HCT116 (cell line): Measurements from ENCODE around the gene OGFOD2. TPM values are rescaled to one million over a fixed set of nuclear protein-coding genes. Genes with fewer than 3 reads are reported as not detected.

Experiments used
- ATAC-seq: fragments of 200-7000 bp; cut with Tn5 transposase; 2 replicates; pipeline ENCODE4 v1.9.1; 2020; ENCODE audit warnings: mild to moderate bottlenecking, moderate library complexity
- BruUV-seq: library from RNA; stranded (reverse); fragments of 400-500 nt; replicated peaks from 2 replicates; lab custom pipeline; 2021; lab: Mats Ljungman, UMichigan
- CTCF ChIA-PET: fragments of 300-600 bp; sonication (Branson Sonifier 250); formaldehyde crosslinking; loops from one replicate; lab custom pipeline; 2021; ENCODE audit warnings: antibody characterized with exemption; lab: Charles Lee
- POLR2A ChIA-PET: fragments of 300-600, 350-600 bp; sonication (Branson Sonifier 250); formaldehyde crosslinking; loops from one replicate; lab custom pipeline; 2021; ENCODE audit warnings: antibody characterized with exemption; lab: Charles Lee
- RAD21 ChIA-PET, 2 experiments: fragments of 300-600 bp; sonication (Branson Sonifier 250); formaldehyde crosslinking; loops; one replicate each; lab custom pipeline; 2023; ENCODE audit warnings: low total read pairs in 2 of 2; ENCODE audit not compliant: uncharacterized antibody in 2 of 2, unreplicated experiment in 2 of 2, low non-redundant PET in 1 of 2; lab: Charles Lee
- DNase-seq: peaks from one replicate; pipeline ENCODE4 v3.0.0-alpha.2; 2010; ENCODE audit warnings: low read depth, low spot score
- H2AFZ ChIP-seq: fragments of 200-600 bp; shearing (Covaris generic), sonication (generic); 2 replicates; pipeline ENCODE4 v1.6.1; 2017; ENCODE audit warnings: low read depth, mixed run types, mixed read lengths, antibody characterized with exemption, low read length; ENCODE audit not compliant: poor library complexity, severe bottlenecking
- H3K27ac ChIP-seq: 2 replicates; pipeline ENCODE4 v1.5.1; 2012; ENCODE audit warnings: low read depth, low read length
- H3K27me3 ChIP-seq: fragments of 200-600 bp; sonication (generic); 2 replicates; pipeline ENCODE4 v1.6.1; 2016; ENCODE audit warnings: mixed run types, low read length, mixed read lengths; ENCODE audit not compliant: insufficient read depth
- H3K36me3 ChIP-seq, 2 experiments: fragments of 200-500 bp in 1 of 2; fragments of 200-600 bp in 1 of 2; sonication (Bioruptor generic) in 1 of 2; sonication (generic) in 1 of 2; 2 replicates each; pipeline versions ENCODE4 v1.5.1 to v1.6.1; 2014 to 2016; ENCODE audit warnings: low read length in 2 of 2, inconsistent platforms in 1 of 2, mixed read lengths in 1 of 2, mixed run types in 1 of 2; ENCODE audit not compliant: insufficient read depth in 2 of 2, control insufficient read depth in 1 of 2
- H3K4me1 ChIP-seq, 2 experiments: fragments of 200-600 bp in 1 of 2; sonication (generic) in 1 of 2; 2 replicates each; pipeline versions ENCODE4 v1.5.1 to v1.6.1; 2012 to 2017; ENCODE audit warnings: low read length in 2 of 2, inconsistent platforms in 1 of 2, mild to moderate bottlenecking in 1 of 2, mixed read lengths in 1 of 2, mixed run types in 1 of 2, moderate library complexity in 1 of 2; ENCODE audit not compliant: insufficient read depth in 2 of 2, control insufficient read depth in 1 of 2
- H3K4me2 ChIP-seq: fragments of 200-600 bp; sonication (generic); 2 replicates; pipeline ENCODE4 v1.6.1; 2017; ENCODE audit warnings: mixed run types, low read length, mixed read lengths
- H3K4me3 ChIP-seq, 2 experiments: fragments of 200-600 bp in 1 of 2; sonication (generic) in 1 of 2; replicated peaks in 1 of 2; 2 replicates each; pipeline ENCODE4 v1.5.1; 2011 to 2016; ENCODE audit warnings: low read length in 2 of 2, control low read depth in 1 of 2, low read depth in 1 of 2, mild to moderate bottlenecking in 1 of 2, mixed read lengths in 1 of 2, mixed run types in 1 of 2
- H3K79me2 ChIP-seq: fragments of 200-600 bp; sonication (generic); 2 replicates; pipeline ENCODE4 v1.6.1; 2017; ENCODE audit warnings: mild to moderate bottlenecking, mixed run types, low read length, moderate library complexity, mixed read lengths; ENCODE audit not compliant: insufficient read depth
- H3K9ac ChIP-seq: fragments of 200-600 bp; sonication (generic); 2 replicates; pipeline ENCODE4 v1.6.1; 2016; ENCODE audit warnings: low read length, mixed read lengths
- H3K9me2 ChIP-seq: fragments of 200-600 bp; sonication (generic), shearing (Covaris generic); 2 replicates; pipeline ENCODE4 v1.6.1; 2017; ENCODE audit warnings: mixed run types, mild to moderate bottlenecking, moderate library complexity; ENCODE audit not compliant: insufficient read depth
- H3K9me3 ChIP-seq, 2 experiments: fragments of 200-500 bp in 1 of 2; fragments of 200-600 bp in 1 of 2; sonication (Bioruptor generic) in 1 of 2; sonication (generic) in 1 of 2; 2 replicates each; pipeline ENCODE4 v1.6.1; 2014 to 2017; ENCODE audit warnings: low read length in 2 of 2, mixed read lengths in 2 of 2, inconsistent platforms in 1 of 2, low read depth in 1 of 2, mild to moderate bottlenecking in 1 of 2, mixed run types in 1 of 2, moderate library complexity in 1 of 2; ENCODE audit not compliant: control insufficient read depth in 1 of 2, insufficient read depth in 1 of 2
- H4K20me1 ChIP-seq: fragments of 200-600 bp; sonication (generic), shearing (Covaris generic); 2 replicates; pipeline ENCODE4 v1.6.1; 2017; ENCODE audit warnings: mixed run types, mild to moderate bottlenecking, moderate library complexity; ENCODE audit not compliant: insufficient read depth
- CBX3 ChIP-seq: IDR thresholded peaks from 2 replicates; pipeline ENCODE4 v1.6.1; 2012; ENCODE audit warnings: low read depth
- CTCF ChIP-seq, 3 experiments: fragments of 200-600 bp in 1 of 3; sonication (generic) in 1 of 3; IDR thresholded peaks in 2 of 3; conservative IDR thresholded peaks in 1 of 3; 2 replicates each; pipeline ENCODE4 v1.5.1; 2012 to 2017; ENCODE audit warnings: low read depth in 2 of 3, low read length in 2 of 3, antibody characterized with exemption in 1 of 3, borderline replicate concordance in 1 of 3, control low read depth in 1 of 3, mild to moderate bottlenecking in 1 of 3, mixed read lengths in 1 of 3, mixed run types in 1 of 3, moderate library complexity in 1 of 3; ENCODE audit not compliant: insufficient read depth in 1 of 3
- ELF1 ChIP-seq: IDR thresholded peaks from 2 replicates; pipeline ENCODE4 v1.6.1; 2012; ENCODE audit warnings: low read depth, borderline replicate concordance
- JUND ChIP-seq: IDR thresholded peaks from 2 replicates; pipeline ENCODE4 v1.6.1; 2012
- POLR2A ChIP-seq: IDR thresholded peaks from 2 replicates; pipeline ENCODE4 v1.7.0; 2011; ENCODE audit warnings: borderline replicate concordance; ENCODE audit not compliant: insufficient read depth, insufficient read length; ENCODE audit errors: extremely low read depth
- RAD21 ChIP-seq: IDR thresholded peaks from 2 replicates; pipeline ENCODE4 v1.6.1; 2012; ENCODE audit warnings: low read depth, mild to moderate bottlenecking
- intact Hi-C: fragments of 100-400 bp; cut with micrococcal nuclease; formaldehyde crosslinking; loops from 2 replicates; pipeline ENCODE4 v1.10.0; 2022
- total RNA-seq: library from RNA; stranded (reverse); gene quantifications from one replicate; pipeline ENCODE4 v1.2.1, GENCODE V29; 2021; ENCODE audit not compliant: unreplicated experiment

The OGFOD2 gene
- total RNA-seq, 1 experiment from 2014 or later: 29.5 TPM

DNA sequence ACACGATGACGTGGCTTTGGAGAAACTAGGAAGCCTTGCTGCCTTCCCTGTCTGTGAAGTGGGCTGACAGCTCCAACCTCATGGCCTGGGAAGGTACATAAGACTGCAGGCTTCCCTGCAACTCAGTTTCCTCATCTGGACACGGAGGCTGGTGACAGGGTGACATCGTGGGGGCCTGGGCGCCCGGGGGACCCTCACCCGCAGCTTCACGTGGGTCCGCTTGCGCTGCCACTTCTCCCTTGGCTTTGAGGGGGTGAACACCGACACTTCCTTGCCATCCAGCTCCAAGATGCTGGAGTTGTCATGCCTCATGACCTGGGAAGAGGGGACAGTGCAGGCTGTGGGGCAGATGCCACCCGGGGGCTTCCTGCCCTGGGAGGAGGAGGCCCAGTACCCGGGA, 13.0 kb downstream of the OGFOD2 start:
- TF ChIP-seq CBX3: no peak
- TF ChIP-seq, all 23 proteins: peak for 0
- ChIA-PET RAD21 (no interaction called here), CTCF (no interaction called here), POLR2A (no interaction called here)
- Histone ChIP-seq H3K4me1 (no peaks in the 10 kb centered on the region), H3K79me2 (no peaks in the 10 kb centered on the region), H4K20me1 (no peaks in the 10 kb centered on the region), H3K9ac (no peak overlapping the region), H3K4me2 (no peak overlapping the region), H3K4me3 (no peak overlapping the region), H3K9me2 (no peaks in the 10 kb centered on the region), H2AFZ (no peak overlapping the region), H3K36me3 (no peaks in the 10 kb centered on the region; a peak in 1 of 4 replicates), H3K27ac (no peak overlapping the region), H3K9me3 (no peaks in the 10 kb centered on the region), H3K27me3 (no peaks in the 10 kb centered on the region)
- DNase-seq: no peak
- no peak for ATAC-seq
- intact Hi-C loops: no loop called here
- BruUV-seq: no TSS peak

- intact Hi-C loops: no loop called here
These were observed 13.7 kb downstream of the OGFOD2 start for GRCh38 chr12:122988612-122989212.

More at GRCh38 chr12:122988612-122989212, 13.7 kb downstream of the OGFOD2 start:
- no peaks in the 10 kb centered on the region for H3K27me3 ChIP-seq
- TF ChIP-seq CTCF (IDR thresholded peaks at IDR 0.05 in 2 of 3, conservative IDR thresholded peaks at IDR 0.05 in 1 of 3; ENCODE audit: borderline replicate concordance in 1 of 3, insufficient read depth in 1 of 3, low read depth in 2 of 3, low read length in 2 of 3) (no peak), RAD21 (no peak), POLR2A (no peak), JUND (no peak), ELF1 (no peak)
- TF ChIP-seq, all 23 proteins: peak for 0
- no peak overlapping the region for H3K27ac ChIP-seq
- H4K20me1 ChIP-seq: no peaks in the 10 kb centered on the region
- H3K79me2 ChIP-seq: no peaks in the 10 kb centered on the region
- DNase-seq: no peak
- POLR2A ChIA-PET: no interaction called here
- RAD21 ChIA-PET: no interaction called here
- no peaks in the 10 kb centered on the region for H3K4me1 ChIP-seq
- BruUV-seq: no TSS peak
- no peaks in the 10 kb centered on the region for H3K36me3 ChIP-seq
- ATAC-seq: no peak
- no peaks in the 10 kb centered on the region for H3K9me3 ChIP-seq
- H2AFZ ChIP-seq: no peak overlapping the region
- no peak overlapping the region for H3K9ac ChIP-seq
- H3K4me3 ChIP-seq: no peak overlapping the region
- H3K9me2 ChIP-seq: no peaks in the 10 kb centered on the region
- no peak overlapping the region for H3K4me2 ChIP-seq
- CTCF ChIA-PET: interaction anchor here (0.7 to 1.5 kb wide), 2 partner anchors 249 to 430 kb away, joined by 3 to 4 read pairs; no protein-coding TSS in a partner anchor
